K562 (cell line): ENCODE measurements around the gene DHX32. TPM values are rescaled to one million over a fixed set of nuclear protein-coding genes. Genes with fewer than 3 reads are reported as not detected.

Experiments
- ATAC-seq: fragments of 200-7000 bp; cut with Tn5 transposase; 3 replicates; pipeline ENCODE4 v1.9.1; 2020; ENCODE audit warnings: moderate library complexity
- Bru-seq: library from RNA; stranded (reverse); fragments of 400-500 nt; gene quantifications from one replicate; lab custom pipeline; 2021; lab: Mats Ljungman, UMichigan
- BruChase-seq, 2 experiments: library from RNA; stranded (reverse); fragments of 400-500 nt; gene quantifications; one replicate each; lab custom pipeline; 2021; lab: Mats Ljungman, UMichigan
- BruUV-seq: library from RNA; stranded (reverse); fragments of 400-500 nt; replicated peaks from 2 replicates; lab custom pipeline; 2021; lab: Mats Ljungman, UMichigan
- CTCF ChIA-PET: fragments of 300-600 bp; formaldehyde crosslinking; extraction: SDS; loops from one replicate; lab custom pipeline; 2021; ENCODE audit warnings: low intra/inter-chr PET ratio; lab: Yijun Ruan, JAX
- POLR2A ChIA-PET: fragments of 300-600, 350-650 bp; sonication (Branson Sonifier 250); formaldehyde crosslinking; extraction: SDS; loops from one replicate; lab custom pipeline; 2021; ENCODE audit warnings: antibody characterized with exemption, inconsistent platforms; lab: Yijun Ruan, JAX
- DNase-seq, 4 experiments: peaks; one replicate each; pipeline versions ENCODE4 v3.0.0 to v3.0.0-alpha.2; 2011 to 2018; ENCODE audit warnings: low spot score in 3 of 4, mixed read lengths in 3 of 4; ENCODE audit errors: extremely low read depth in 1 of 4
- FAIRE-seq: peaks from 2 replicates; lab custom pipeline; 2011; peaks lifted over from hg19 to GRCh38; lab: Jason Lieb, UNC
- H2AFZ ChIP-seq: 2 replicates; pipeline ENCODE4 v1.6.0; 2011; ENCODE audit warnings: low read depth, low read length, control low read depth, inconsistent platforms
- H3K27ac ChIP-seq: fragments of 200-600 bp; 3 replicates; pipeline ENCODE4 v1.8.0; 2011; ENCODE audit warnings: low read depth, mild to moderate bottlenecking, control low read depth, inconsistent platforms, low read length, moderate library complexity, mixed read lengths; ENCODE audit errors: extremely low read depth
- H3K27me3 ChIP-seq, 2 experiments: fragments of 300-600 bp in 1 of 2; 2 replicates in 1 of 2; 3 replicates in 1 of 2; pipeline versions ENCODE4 v1.6.0 to v1.8.0; 2011; ENCODE audit warnings: inconsistent platforms in 2 of 2, low read length in 2 of 2, mild to moderate bottlenecking in 1 of 2, mixed read lengths in 1 of 2, moderate library complexity in 1 of 2; ENCODE audit not compliant: control insufficient read depth in 2 of 2, insufficient read depth in 2 of 2
- H3K36me3 ChIP-seq: fragments of 300-600 bp; 3 replicates; pipeline ENCODE4 v1.8.0; 2011; ENCODE audit warnings: mild to moderate bottlenecking, low read length, inconsistent platforms; ENCODE audit not compliant: control insufficient read depth, insufficient read depth
- H3K4me1 ChIP-seq, 2 experiments: fragments of 200-600 bp in 1 of 2; replicated peaks in 1 of 2; 2 replicates in 1 of 2; 3 replicates in 1 of 2; pipeline versions ENCODE4 v1.5.1 to v1.8.0; 2011; ENCODE audit warnings: inconsistent platforms in 2 of 2, low read length in 2 of 2, mild to moderate bottlenecking in 1 of 2, mixed read lengths in 1 of 2, moderate library complexity in 1 of 2; ENCODE audit not compliant: control insufficient read depth in 2 of 2, insufficient read depth in 2 of 2
- H3K4me2 ChIP-seq: 2 replicates; pipeline ENCODE4 v1.6.1; 2011; ENCODE audit warnings: low read length, control low read depth, inconsistent platforms, mixed read lengths; ENCODE audit not compliant: insufficient read depth
- H3K4me3 ChIP-seq: fragments of 200-600 bp; sonication (generic), shearing (Covaris generic); 2 replicates; pipeline ENCODE4 v1.5.1; 2016; ENCODE audit warnings: control low read depth, inconsistent platforms
- H3K79me2 ChIP-seq: fragments of 200-600 bp; 3 replicates; pipeline ENCODE4 v1.8.0; 2011; ENCODE audit warnings: low read length, inconsistent platforms; ENCODE audit not compliant: control insufficient read depth, insufficient read depth
- H3K9ac ChIP-seq, 2 experiments: 2 replicates each; pipeline versions ENCODE4 v1.6.0 to v1.6.1; 2011; ENCODE audit warnings: low read depth in 2 of 2, low read length in 2 of 2, control low read depth in 1 of 2, inconsistent platforms in 1 of 2, mild to moderate bottlenecking in 1 of 2, mixed read lengths in 1 of 2; ENCODE audit not compliant: insufficient read depth in 1 of 2
- H3K9me1 ChIP-seq: one replicate; pipeline ENCODE4 v1.6.0; 2011; ENCODE audit warnings: inconsistent platforms, mild to moderate bottlenecking, low read length, moderate library complexity; ENCODE audit not compliant: control insufficient read depth, insufficient read depth
- H3K9me3 ChIP-seq: replicated peaks from 2 replicates; pipeline ENCODE4 v1.5.1; 2011; ENCODE audit warnings: low read depth, low read length, inconsistent platforms; ENCODE audit not compliant: control insufficient read depth, insufficient read depth
- H4K20me1 ChIP-seq: replicated peaks from 2 replicates; pipeline ENCODE4 v1.6.1; 2011; ENCODE audit warnings: low read length, inconsistent platforms, mixed read lengths; ENCODE audit not compliant: control insufficient read depth, insufficient read depth
- ARID1B ChIP-seq: fragments of 450-650 bp; IDR thresholded peaks from 2 replicates; pipeline ENCODE4 v1.6.1; 2016; ENCODE audit warnings: antibody characterized with exemption, mild to moderate bottlenecking, inconsistent platforms
- ATF1 ChIP-seq, 2 experiments: fragments of 450-650 bp in 1 of 2; IDR thresholded peaks; 2 replicates each; pipeline ENCODE4 v1.6.1; 2016; ENCODE audit warnings: missing compliant biosample characterization in 1 of 2, missing genetic modification characterization in 1 of 2
- CSDE1 ChIP-seq, 2 experiments: fragments of 450-650 bp; IDR thresholded peaks; 2 replicates each; pipeline ENCODE4 v1.6.1; 2016; ENCODE audit warnings: mild to moderate bottlenecking in 1 of 2
- RBM22 ChIP-seq: fragments of 200-400 bp; formaldehyde crosslinking; IDR thresholded peaks from 2 replicates; pipeline ENCODE4 v1.6.1; 2018; ENCODE audit warnings: low read length, low read depth; ENCODE audit not compliant: poor library complexity, severe bottlenecking
- RNF219 ChIP-seq: fragments of 250-450 bp; sonication (Bioruptor Pico); IDR thresholded peaks from 2 replicates; pipeline ENCODE4 v1.5.0; 2022; ENCODE audit warnings: mild to moderate bottlenecking
- SMARCB1 ChIP-seq: IDR thresholded peaks from 2 replicates; pipeline ENCODE4 v1.6.1; 2011; ENCODE audit warnings: improper control_type of control experiment, low read depth; ENCODE audit not compliant: insufficient read length
- SRSF1 ChIP-seq: fragments of 200-400 bp; formaldehyde crosslinking; IDR thresholded peaks from 2 replicates; pipeline ENCODE4 v1.6.1; 2017; ENCODE audit warnings: mild to moderate bottlenecking, low read depth, low read length, moderate library complexity
- WGBS: fragments of 100-300 bp; shearing (Covaris generic); methylation state at CpG from one replicate; pipeline ENCODE4 v1.1.6; 2016; ENCODE audit warnings: low coverage, mixed read lengths; ENCODE audit not compliant: insufficient coverage; ENCODE audit errors: missing lambda C conversion rate; 5-methylcytosine and 5-hydroxymethylcytosine counted together
- in situ Hi-C: fragments of 300-500 bp; cut with MboI; formaldehyde crosslinking; loops from 4 replicates; pipeline ENCODE4 v1.15.0; 2018; ENCODE audit warnings: inconsistent platforms, mixed read lengths
- intact Hi-C: fragments of 100-400 bp; cut with micrococcal nuclease; formaldehyde crosslinking; loops from 2 replicates; pipeline ENCODE4 v1.14.2; 2022
- long read RNA-seq, 3 experiments: library from polyadenylated mRNA in 2 of 3; library from RNA in 1 of 3; unstranded in 2 of 3; stranded (forward) in 1 of 3; transcript quantifications; one replicate each; pipeline ENCODE4 v2.0.0, GENCODE V29; 2019 to 2022
- polyA minus RNA-seq, 3 experiments: library from RNA; depleted of rRNA, polyadenylated mRNA; stranded (reverse); fragments of >200 nt; gene quantifications; 2 replicates each; pipeline ENCODE4 v1.2.3, GENCODE V29; 2011
- polyA plus RNA-seq, 8 experiments: library from polyadenylated mRNA; depleted of rRNA in 4 of 8; stranded (reverse) in 5 of 8; unstranded in 3 of 8; fragments of >200 nt; fragmentation: Nextera tagmentation in 2 of 8; fragmentation: Illumina TruSeq in 1 of 8; extraction: Ambion mirVana in 2 of 8; extraction: Trizol in 1 of 8; gene quantifications; 2 replicates each; pipeline versions ENCODE4 v1.2.1 to v1.2.3, GENCODE V29; 2011 to 2014; ENCODE audit warnings: inconsistent platforms in 1 of 8, missing spikeins in 1 of 8
- total RNA-seq, 7 experiments: library from RNA; depleted of rRNA in 6 of 7; stranded (reverse); fragments of >200 nt in 6 of 7; fragmentation: Illumina TruSeq in 2 of 7; extraction: Trizol in 2 of 7; gene quantifications; 2 replicates each; pipeline versions ENCODE4 v1.2.1 to v1.2.3, GENCODE V29; 2011 to 2021; ENCODE audit warnings: low replicate concordance in 1 of 7
- TF ChIP-seq, protein P1 (sequence below): fragments of 250-450 bp; sonication (Bioruptor Pico); IDR thresholded peaks from 2 replicates; pipeline ENCODE4 v1.4.0; 2020

The DHX32 gene
- 9.7 and 17.2 TPM in 2 replicates for total RNA-seq (2011; cell fraction: chromatin; rRNA removed; ENCODE audit: low replicate concordance)
- total RNA-seq (2011; cell fraction: nucleolus; rRNA removed) = 4.7 and 5.7 TPM in 2 replicates
- total RNA-seq (2011; cell fraction: nucleoplasm; rRNA removed) = 7.6 and 8.1 TPM in 2 replicates
- 14.8 and 15.8 TPM in 2 replicates for total RNA-seq (2014; rRNA removed)
- 20.5 and 22.6 TPM in 2 replicates for total RNA-seq (2014; rRNA removed; fragmentation: Illumina TruSeq; extraction: Trizol)
- 16.5 and 17.5 TPM in 2 replicates for total RNA-seq (2015; rRNA removed; fragmentation: Illumina TruSeq; extraction: Trizol)
- total RNA-seq (2021) = 20.2 and 21.7 TPM in 2 replicates
- polyA plus RNA-seq (2011; rRNA removed) = 12.6 and 23.5 TPM in 2 replicates
- 7.5 and 8.3 TPM in 2 replicates for polyA plus RNA-seq (2011; cell fraction: cytosol; rRNA removed)
- 8.3 TPM in 2 replicates for polyA plus RNA-seq (2011; cell fraction: nucleus; rRNA removed)
- polyA plus RNA-seq (2012) = 13.4 and 14.5 TPM in 2 replicates
- 15.6 and 16.0 TPM in 2 replicates for polyA plus RNA-seq (2014; fragmentation: Illumina TruSeq; extraction: Trizol)
- polyA plus RNA-seq (2014; fragmentation: Nextera tagmentation; extraction: Ambion mirVana) = 1 to 10 TPM; 5.8 to 6.2 TPM
- 12.9 and 18.0 TPM in 2 replicates for polyA plus RNA-seq (2014; rRNA removed)
- 29.7 and 45.4 TPM in 2 replicates for polyA minus RNA-seq (2011; rRNA and poly(A)+ RNA removed)
- 11.9 and 12.0 TPM in 2 replicates for polyA minus RNA-seq (2011; cell fraction: cytosol; rRNA and poly(A)+ RNA removed)
- polyA minus RNA-seq (2011; cell fraction: nucleus; rRNA and poly(A)+ RNA removed) = 6.8 and 7.8 TPM in 2 replicates
- percentile 61 among the genes with signal in this experiment for Bru-seq, nascent RNA
- BruChase-seq, experiment 1, labeled RNA remaining after a 2-hour chase = percentile 67 among the genes with signal in this experiment
- percentile 66 among the genes with signal in this experiment for BruChase-seq, experiment 2, labeled RNA remaining after a 6-hour chase
- long read RNA-seq, experiment 1, partial matches to known transcripts = 16 of 80 reads
- long read RNA-seq, experiment 1, other reads (novel, unspliced or antisense) = 62 of 80 reads
- long read RNA-seq, experiment 2, partial matches to known transcripts = 5 of 14 reads
- long read RNA-seq, experiment 2, other reads (novel, unspliced or antisense) = 9 of 14 reads
- long read RNA-seq, experiment 3, partial matches to known transcripts = 8 of 12 reads
- long read RNA-seq, experiment 3, other reads (novel, unspliced or antisense) = 4 of 12 reads

DNA sequence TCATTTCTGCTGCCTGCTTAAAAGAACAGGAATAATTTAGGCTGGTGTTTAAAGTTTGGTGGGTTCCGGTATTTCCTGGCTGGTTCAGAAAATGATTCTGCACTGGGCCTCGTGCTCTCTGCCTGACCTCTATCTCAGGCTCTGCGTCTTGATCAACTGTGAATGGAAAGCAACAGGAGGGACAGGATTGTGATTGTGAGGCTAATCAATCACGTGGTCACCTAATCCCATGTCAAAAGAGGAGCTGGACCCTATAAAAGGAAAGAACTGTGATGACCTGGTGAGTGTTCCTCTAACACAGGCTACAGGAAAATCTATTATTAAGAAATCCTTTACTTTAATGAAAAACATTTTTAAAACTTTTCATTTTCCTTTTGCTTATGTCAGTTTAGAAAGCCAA is at the start of gene DHX32:
Gene DHX32, minus strand, starts transcription at position 101 of the 400 bp plus-strand sequence. CDS start 468 bp downstream, outside the sequence.
- in situ Hi-C loops (no loop called here), intact Hi-C loops (no loop called here)
- ChIA-PET CTCF (no interaction called here), POLR2A (interaction anchor here (1.4 kb wide), 1 partner anchor 45 kb away, joined by 3 read pairs; no protein-coding TSS in a partner anchor)
- no peak for ATAC-seq
- Histone ChIP-seq H3K9ac (no peak within 1 kb of the TSS), H3K4me2 (no peak within 1 kb of the TSS), H3K9me3 (no peaks in the 10 kb centered on the region), H2AFZ (no peak within 1 kb of the TSS), H3K79me2 (no peaks in the 10 kb centered on the region), H3K36me3 (0 out of 3 replicates have a peak, but pooled peaks cover 3% of the 10 kb centered on the region), H3K27me3 (no peaks in the 10 kb centered on the region), H3K4me3 (no peak within 1 kb of the TSS), H3K27ac (no peak within 1 kb of the TSS), H4K20me1 (no peaks in the 10 kb centered on the region), H3K4me1 (no peaks in the 10 kb centered on the region), H3K9me1 (no peaks in the 10 kb centered on the region)
- DNase-seq = no peak
- no peak for FAIRE-seq
- TF ChIP-seq RBM22 = no peak
- TF ChIP-seq ARID1B = no peak
- no peak for TF ChIP-seq SMARCB1
- TF ChIP-seq RNF219 (CRISPR knock-in tag) = no peak
- TF ChIP-seq ATF1 (CRISPR knock-in tag; IDR thresholded peaks at IDR 0.05) = no peak
- no peak for TF ChIP-seq ATF1 (tag; IDR thresholded peaks at IDR 0.05)
- TF ChIP-seq CSDE1 (IDR thresholded peaks at IDR 0.05) = no peak
- TF ChIP-seq, protein P1, sequence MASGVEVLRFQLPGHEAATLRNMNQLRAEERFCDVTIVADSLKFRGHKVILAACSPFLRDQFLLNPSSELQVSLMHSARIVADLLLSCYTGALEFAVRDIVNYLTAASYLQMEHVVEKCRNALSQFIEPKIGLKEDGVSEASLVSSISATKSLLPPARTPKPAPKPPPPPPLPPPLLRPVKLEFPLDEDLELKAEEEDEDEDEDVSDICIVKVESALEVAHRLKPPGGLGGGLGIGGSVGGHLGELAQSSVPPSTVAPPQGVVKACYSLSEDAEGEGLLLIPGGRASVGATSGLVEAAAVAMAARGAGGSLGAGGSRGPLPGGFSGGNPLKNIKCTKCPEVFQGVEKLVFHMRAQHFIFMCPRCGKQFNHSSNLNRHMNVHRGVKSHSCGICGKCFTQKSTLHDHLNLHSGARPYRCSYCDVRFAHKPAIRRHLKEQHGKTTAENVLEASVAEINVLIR = no peak
- no peak for TF ChIP-seq SRSF1
- WGBS = 40% methylated on average over 4 of the region's 4 CpGs
- BruUV-seq = no TSS peak
